Middle frontal gyrus (tissue), 1 donor: ENCODE results near the gene OR2J2.
"Not testable (repeated sequence)": the region's sequence is repeated elsewhere in the genome, so short reads cannot be mapped to it uniquely, and the experiment has no call there.

ENCODE experiments used
- DNase-seq: peaks from one replicate; pipeline ENCODE4 v3.0.0-alpha.2; 2015; ENCODE audit warnings: low spot score; ENCODE audit errors: extremely low spot score

OR2J2 gene

DNA sequence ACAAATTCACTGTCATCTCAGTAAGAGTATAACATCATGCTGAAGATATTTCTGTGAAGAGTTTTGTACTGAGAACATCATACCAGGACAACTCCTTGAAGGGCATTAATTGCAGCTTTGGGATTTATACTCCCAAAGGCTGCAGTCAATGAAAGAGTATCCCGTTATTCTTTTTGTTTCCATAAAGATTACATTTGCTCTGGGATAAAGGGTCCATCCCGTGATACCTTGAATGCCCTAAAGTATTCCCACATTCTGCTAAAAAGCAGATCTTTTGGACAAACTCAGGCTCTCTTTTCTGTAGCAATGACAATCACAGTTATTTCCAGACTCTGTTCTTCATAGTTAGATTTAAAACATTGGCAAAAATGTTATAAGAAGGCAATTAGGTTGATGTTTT, at the start of gene OR2J2:
Gene OR2J2 (plus strand): TSS at position 301 of the 400 bp plus-strand sequence. CDS start 2,729 bp downstream, outside the sequence.
- DNase-seq = not testable (repeated sequence)

DNA sequence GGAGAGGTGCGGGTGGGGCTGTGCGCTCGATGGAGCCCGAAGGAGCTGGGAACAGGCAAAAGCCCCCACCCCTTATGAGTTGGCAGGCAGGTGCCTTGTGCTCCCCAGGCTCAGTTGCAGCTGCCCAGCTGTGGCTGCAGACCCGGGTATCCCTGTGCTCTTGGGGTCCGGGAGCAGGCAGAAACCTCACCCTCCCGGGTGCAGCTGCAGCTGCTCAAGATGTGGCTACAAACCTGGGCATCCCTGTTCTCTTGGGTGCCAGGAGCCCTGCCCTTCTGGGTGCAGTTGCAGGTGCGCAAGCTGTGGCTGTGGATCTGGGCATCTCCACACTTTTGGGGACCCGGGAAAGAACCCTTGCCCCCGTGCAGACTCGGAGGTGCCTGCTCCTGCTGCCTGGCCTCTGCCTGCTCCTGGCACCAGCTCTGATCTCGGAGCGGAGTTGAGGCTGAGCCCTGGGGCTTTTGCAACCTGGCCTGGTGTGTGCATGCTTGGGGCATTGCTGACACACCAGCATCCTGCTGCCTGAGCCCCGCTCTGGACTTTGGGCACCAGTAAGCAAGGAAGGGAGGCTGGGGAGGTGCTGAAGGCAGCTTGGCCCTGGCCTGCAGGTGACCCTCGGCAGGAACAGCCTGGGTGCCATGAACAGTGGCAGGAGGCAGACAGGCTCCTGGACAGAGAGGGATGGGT, 41.2 kb upstream of the OR2J2 start:
- DNase-seq = no peak

DNA sequence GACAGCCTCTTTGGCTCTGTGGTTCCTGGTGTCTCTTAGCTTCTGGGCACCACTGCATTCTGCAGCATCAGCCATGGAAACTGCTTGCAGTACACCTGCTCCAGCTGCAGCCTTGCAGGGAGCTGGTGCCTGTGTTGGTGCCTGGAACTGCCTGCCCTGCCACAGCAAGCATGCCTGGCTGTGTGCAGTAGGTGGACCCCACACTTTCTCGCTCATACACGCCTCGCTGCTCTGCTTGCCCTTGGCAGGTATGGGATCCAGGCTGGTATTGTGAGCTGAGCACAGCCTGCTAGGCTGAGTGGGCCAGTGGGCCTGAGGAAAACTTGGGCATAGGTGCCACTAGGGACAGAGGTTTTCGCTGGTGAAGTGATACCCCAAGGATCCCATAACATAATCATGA, 40.1 kb upstream of the OR2J2 start:
- no peak for DNase-seq

DNA sequence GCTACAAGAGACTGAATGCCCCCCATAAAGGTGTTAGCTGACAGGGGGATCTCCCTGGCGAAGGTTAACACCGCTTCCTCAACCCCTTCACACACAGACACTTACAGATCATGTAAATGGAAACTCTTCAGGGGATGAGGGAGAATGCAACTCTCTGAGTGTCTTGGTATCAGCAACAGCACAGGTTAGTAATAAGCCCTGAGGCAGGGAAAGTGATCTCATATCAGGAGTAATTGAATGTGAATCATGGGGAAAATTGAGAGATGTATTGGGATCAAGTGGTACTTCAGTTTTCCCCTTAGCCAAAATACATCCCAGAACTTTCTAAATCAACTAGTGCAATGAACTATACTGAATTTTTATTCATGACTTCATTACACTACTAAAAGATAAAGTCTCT, 39.0 kb upstream of the OR2J2 start:
- DNase-seq = no peak

DNA sequence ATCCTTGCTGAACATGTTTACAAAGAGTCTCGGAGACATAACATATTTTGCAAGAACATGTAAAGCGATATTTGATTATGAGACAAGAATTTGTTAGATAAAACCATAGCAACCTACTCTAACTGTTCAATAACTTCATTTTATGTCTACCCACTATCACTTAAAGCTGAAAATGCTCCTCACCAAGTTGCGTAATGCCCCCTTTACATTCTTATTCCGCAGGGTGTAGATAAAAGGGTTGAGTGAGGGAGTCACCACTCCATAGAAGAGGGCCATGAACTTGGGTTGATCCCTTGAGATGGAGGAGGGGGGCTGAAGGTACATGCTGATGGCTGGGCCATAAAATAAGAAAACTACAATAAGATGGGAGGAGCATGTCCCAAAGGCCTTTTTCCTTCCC, 33.0 kb upstream of the OR2J2 start:
- no peak for DNase-seq

DNA sequence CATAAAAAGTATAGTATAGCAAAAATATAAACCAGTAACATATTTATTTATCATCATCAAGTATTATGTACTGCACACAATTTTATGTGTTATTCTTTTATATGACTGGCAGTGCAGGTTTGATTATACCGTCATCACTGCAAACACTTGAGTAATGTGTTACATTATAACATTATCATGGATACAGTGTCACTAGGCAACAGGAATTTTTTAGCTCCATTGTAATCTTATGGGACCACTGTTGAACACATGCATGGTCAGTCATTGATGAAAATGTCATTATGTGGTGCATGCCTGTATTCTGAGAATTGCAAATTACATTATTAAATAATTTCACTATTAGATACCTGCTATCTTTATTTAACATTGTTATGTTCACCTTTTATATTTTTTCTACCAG, 29.1 kb upstream of the OR2J2 start:
- DNase-seq = no peak

DNA sequence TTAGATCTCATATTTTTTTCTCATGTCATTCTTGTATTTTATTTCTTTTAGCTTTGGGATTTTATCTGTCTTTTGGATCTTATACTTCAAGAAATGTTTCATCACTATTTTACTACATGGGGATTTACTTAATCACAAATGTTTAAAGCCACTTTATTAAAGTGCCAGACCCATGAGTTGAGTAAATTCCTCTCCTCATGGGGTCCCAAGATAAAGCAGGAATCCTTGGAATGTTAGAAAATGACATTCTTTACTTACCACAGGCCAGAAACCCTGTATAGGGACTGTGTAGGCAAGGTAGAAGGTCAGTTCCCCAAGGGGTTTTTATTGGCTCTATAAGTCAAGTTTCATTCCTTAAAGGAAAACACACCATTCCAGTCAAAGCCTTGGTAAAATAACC, 28.4 kb upstream of the OR2J2 start:
- DNase-seq = no peak

DNA sequence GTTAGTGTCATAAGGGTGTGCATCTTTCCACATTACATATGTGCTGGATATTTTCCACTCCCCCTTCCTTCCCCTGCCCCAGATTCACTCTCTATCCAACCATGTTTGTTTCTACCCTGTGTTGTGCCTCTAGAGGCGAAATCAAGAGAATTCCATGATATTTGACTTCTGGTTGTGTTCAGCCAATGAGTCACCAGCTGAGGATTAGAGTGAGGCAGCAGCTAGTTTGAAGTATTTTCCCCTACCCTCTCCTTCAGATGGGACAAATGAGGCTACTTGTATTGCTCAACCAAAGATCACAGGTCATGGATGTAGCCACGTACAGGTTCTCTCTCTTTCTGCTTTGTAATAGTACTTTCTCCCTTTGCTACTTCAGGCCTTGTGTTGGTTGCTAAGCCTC, 24.5 kb upstream of the OR2J2 start:
- no peak for DNase-seq

DNA sequence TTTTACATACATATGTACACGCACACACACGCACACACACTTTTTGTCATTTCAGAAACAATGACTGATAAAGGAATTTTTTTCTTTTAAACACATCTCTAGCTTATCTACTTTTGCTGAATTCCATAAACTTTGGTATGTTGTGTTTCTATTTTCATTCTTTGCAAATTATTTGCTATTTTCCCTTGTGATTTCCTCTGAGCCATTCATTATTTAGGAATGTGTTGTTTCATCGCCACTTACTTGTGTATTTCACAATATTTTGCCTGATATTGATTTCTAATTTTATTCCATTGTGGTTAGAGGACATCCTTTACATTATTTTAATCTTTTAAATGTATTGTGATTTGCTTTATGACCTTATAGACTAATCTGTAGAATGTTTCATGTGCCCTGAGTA, 23.6 kb upstream of the OR2J2 start:
- no peak for DNase-seq

DNA sequence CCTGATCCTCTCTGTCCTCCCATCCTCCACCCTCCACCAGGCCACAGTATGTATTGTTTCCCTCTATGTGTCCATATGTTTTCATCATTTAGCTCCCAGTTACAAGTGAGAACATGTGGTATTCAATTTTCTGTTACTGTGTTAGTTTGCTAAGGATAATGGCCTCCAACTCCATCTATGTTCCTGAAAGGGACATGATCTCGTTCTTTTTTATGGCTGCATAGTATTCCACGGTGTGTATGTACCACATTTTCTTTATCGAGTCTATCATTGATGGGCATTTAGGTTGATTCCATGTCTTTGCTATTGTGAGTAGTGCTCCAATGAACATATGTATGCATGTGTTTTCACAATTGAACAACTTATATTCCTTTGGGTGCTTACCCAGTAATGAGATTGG, 21.3 kb upstream of the OR2J2 start:
- DNase-seq = not testable (repeated sequence)

DNA sequence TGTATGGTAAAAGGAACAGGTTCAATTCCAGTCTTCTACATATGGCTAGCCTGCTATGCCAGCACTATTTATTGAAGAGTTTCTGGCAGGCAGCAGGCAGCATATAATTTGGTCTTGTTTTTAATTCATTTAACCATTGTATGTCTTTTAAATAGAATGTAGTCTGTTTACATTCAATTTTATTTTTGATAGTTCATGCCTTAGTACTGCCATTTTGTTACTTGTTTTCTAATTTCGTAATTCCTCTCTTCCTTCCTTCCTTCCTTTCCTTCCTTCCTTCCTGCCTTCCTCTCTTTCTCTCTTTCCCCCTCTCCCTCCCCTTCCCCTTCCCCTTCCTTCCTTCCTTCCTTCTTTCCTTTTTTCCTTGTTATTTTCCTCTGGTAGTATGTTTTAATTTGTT, 17.6 kb upstream of the OR2J2 start:
- no peak for DNase-seq

DNA sequence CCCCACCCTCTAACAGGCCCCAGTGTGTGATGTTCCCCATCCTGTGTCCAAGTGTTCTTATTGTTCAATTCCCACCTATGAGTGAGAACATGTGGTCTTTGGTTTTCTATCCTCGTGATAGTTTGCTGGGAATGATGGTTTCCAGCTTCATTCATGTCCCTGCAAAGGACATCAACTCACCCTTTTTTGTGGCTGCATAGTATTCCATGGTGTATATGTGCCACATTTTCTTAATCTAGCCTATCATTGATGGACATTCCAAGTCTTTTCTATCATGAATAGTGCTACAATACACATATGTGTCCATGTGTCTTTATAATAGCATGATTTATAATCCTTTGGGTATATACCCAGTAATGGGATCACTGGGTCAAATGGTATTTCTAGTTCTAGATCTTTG, 15.5 kb upstream of the OR2J2 start:
- DNase-seq = not testable (repeated sequence)

DNA sequence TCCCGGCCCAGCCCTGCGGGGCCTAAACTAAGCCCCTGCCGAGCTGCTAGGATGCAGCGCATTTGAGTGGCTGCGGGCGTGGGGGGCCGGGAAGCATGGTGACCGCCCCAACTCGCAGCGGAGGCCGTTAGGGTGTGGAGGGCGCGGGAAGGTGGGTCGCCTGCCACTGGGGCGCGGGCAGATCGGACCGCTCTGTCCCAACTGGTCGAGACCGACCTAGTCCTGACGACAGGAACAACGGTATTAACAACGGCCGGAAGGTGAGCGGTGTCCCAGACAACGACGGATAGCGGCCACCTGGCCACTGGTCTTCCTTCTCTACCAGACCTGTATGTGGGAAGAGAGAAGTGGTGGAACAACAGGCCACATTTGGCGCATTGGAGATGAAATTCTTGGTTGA, 10.8 kb upstream of the OR2J2 start:
- DNase-seq = not testable (repeated sequence)

DNA sequence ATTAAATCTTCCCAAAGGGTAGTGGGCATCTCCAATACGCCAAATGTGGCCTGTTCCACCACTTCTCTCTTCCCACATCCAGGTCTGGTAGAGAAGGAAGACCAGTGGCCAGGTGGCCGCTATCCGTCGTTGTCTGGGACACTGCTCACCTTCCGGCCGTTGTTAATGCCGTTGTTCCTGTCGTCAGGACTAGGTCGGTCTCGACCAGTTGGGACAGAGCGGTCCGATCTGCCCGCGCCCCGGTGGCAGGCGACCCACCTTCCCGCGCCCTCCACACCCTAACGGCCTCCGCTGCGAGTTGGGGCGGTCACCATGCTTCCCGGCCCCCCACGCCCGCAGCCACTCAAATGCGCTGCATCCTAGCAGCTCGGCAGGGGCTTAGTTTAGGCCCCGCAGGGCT, 5.1 kb upstream of the OR2J2 start:
- DNase-seq = not testable (repeated sequence)

DNA sequence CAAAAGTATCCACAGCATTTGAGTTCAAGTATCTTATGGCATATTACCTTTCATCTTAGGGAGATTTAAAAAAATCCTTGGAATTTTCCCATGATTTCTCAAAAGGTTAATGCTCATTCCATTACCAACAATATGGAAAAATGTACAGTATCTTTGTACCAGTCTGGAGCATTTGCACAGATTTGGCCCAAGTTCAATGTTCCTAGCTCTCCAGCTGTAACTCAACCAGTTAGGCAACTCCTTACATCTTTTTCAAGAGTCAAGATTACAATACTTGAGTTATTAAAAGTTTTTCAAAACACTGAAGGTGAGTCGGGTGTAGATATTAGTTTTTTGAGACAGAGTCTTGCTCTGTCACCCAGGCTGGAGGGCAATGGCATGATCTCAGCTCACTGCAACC, 1.0 kb downstream of the OR2J2 start:
- no peak for DNase-seq

DNA sequence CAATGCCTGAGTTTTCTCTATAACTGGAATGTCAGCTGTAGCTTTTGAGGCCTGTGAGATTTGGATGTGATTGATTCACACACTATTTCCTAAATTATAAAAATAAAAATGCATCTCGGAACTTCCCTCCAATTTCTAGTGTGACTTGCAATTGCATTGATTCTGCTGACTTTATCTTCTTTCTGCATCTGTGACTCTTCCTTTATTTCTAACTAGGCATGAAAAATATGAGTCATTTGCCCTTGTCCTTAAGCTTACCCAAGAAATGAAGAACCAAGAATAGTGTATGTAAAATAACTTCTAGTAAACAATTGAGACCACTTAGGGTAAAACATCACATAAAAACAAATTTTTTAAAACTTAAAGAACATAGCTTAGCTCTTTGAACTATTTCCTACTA, 12.9 kb downstream of the OR2J2 start:
- no peak for DNase-seq

DNA sequence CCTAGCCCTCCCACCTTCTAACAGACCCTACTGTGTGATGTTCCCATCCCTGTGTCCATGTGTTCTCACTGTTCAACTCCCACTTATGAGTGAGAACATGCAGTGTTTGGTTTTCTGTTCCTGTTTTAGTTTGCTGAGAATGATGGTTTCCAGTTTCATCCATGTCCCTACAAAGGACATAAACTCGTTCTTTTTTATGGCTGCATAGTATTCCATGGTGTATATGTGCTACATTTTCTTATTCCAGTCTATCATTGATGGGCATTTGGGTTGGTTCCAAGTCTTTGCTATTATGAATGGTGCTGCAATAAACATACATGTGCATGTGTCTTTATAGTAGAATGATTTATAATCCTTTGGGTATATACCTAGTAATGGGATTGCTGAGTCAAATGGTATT, 18.0 kb downstream of the OR2J2 start:
- not testable (repeated sequence) for DNase-seq

DNA sequence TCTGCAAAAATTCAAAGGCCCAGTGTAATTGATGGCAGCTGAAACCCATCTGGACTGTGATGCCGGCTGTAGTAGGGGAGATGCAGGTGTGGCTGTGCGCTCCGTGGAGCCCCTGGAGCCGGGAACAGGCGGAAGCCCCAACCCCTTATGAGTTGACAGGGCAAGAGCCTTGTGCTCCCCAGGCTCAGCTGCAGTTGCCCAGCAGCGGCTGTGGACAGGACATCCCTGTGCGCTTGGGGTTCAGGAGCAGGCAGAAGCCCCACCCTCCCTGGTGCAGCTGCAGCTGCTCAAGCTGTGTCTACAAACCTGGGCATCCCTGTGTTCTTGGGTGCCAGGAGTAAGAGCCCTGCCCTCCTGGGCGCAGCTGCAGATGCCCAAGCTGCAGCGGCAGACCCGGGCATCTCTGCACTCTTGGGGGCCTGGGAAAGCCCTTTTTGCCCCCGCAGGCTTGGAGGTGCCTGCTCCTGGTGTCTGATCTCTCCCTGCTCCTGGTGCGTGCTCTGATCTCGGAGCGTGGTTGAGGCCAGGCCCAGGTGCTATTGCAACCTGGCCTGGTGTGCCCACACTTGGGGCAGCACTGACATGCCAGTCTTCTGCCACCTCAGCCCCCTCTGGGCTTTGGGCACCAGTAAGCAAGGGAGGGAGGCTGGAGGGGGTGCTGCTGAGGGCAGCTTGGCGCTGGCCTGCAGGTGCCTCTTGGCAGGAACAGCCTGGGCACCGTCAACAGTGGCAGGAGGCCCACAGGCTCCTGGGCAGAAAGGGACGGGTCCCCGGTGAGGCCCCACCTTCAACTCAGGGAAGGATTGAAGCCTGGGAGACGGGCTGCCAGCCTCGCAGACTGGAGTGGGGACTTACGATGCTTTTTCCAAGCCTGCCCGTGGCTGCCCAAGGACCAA, 30.3 kb downstream of the OR2J2 start:
- DNase-seq = no peak

DNA sequence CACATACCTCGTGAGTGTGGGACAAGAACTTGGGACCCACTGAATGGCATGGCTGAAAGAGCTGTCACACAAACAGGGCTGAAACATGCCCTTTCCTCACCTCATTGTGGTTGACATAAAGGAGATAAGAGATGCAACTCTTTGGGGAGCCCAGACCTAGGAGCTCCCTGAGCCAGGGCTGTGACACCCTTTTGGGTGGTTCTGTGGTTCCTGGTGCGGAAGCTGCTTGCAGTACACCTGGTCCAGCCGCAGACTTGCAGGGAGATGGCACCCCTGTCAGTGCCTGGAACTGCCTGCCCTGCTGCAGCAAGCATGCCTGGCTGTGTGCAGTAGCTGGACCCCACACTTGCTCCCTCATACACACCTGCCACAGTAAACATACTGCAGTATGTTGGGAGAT, 31.3 kb downstream of the OR2J2 start:
- no peak for DNase-seq

DNA sequence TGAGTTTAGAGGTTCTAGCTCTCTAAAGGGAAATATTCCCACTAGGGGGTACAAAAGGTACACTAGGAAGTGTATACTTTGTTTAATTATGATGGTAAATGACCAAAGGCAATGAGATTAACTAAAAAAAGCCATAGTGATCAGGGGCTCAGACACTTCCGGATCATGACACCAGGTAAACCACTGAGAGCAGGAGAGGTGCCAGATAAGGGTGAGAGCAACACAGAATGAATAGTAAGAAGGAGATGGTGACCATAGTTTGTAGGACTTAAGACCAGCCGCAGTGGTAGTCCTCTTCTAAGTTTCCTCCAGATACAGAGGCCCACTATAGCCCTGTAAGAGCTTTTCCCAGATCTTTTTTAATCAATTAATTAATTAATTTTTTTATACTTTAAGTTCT, 40.8 kb downstream of the OR2J2 start:
- DNase-seq = no peak

DNA sequence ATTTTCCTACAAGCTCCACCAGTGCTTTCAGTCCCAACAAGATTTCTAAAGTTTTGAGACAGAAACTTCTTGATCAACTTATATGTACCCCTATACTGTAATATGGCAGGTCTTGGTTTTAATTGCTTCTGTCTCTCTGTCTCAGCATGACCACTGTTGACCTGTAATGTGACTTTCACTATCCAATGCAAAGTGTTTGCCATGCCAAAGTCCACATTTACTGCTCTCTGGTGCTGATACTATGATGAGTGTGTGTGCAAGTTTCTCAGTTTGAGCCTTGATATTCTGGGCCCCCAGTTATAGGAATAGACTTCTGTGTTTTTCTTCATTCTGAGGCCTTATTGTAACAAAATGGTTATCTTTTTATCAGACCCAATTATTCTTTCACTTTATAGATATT, 45.8 kb downstream of the OR2J2 start:
- no peak for DNase-seq

DNA sequence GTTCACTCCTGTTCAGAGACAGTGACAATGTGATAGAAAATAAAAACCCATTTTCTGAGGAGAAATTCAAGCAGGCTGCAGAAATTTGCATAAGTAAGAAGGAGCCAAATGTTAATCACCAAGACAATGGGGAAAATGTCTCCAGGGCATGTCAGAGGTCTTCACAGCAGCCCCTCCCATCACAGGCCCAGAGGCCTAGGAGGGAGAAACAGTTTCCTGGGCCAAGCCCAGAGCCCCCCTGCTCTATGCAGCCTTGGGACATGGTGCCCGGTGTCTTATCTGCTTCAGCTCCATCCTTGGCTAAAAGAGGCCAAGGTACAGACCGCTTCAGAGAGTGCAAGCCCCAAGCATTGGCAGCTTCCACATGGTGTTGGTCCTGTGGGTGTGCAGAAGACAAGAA, 46.5 kb downstream of the OR2J2 start:
- DNase-seq = not testable (repeated sequence)

DNA sequence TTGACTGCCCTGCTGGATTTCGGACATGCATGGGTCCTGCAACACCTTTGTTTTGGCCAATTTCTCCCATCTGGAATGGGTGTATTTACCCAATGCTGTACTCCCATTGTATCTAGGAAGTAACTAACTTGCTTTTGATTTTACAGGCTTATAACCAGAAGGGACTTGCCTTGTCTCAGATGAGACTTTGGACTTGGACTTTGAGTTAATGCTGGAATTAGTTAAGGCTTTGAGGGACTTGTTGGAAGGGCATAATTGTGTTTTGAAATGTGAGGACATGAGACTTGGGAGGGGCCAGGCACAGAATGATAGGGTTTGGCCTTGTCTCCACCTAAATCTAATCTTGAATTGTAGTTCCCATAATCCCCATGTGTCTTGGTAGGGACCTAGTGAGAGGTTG, 47.3 kb downstream of the OR2J2 start:
- DNase-seq = not testable (repeated sequence)
